Fibroblast of gingiva (primary cell): ENCODE measurements around the gene A2M.

ENCODE experiments used
- DNase-seq: peaks from one replicate; pipeline ENCODE4 v3.0.0-alpha.2; 2011; ENCODE audit warnings: low read depth

The A2M gene

DNA sequence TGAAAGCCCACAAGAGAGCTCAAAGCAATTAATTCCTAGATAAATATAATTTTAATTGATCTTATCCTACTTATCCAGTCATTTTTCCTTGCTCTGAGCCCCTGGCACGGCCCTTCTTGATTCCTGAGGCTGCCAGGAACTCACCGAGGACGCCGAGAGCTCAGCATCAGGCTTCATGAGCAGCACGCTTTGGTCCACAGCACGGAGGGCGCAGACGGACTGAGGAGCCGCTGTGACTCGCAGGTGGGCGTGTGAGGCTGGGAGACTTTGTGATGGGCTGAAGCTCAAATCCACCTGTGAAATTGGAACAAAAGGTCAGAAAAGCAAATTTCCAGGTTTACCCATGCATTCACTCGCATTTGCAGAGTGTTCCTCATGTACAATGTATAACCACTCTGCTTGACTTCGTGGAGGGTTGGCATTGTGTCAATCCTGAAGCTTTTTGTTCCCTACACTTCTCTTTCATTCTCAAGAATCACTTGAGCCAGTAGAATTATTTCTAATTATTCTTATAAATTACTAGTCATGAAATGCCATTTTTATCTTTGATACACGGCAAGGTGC is 17.2 kb downstream of the A2M start:
- DNase-seq = no peak

DNA sequence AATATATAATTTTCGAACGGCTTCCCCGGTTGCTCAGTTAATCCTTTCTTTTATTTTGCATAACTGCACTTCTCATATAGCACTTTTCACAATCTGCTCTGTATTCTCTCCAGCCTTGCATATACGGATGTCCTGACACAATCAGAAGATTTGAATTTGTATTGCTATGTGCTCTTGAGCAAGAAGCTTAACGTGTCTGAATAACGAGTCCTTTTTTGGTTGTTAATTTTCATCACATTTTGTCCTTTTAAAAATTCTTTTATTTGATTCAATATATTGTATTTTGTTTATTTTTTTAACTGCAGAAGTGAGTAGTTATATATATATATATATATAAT is 17.6 kb downstream of the A2M start:
- no peak for DNase-seq

DNA sequence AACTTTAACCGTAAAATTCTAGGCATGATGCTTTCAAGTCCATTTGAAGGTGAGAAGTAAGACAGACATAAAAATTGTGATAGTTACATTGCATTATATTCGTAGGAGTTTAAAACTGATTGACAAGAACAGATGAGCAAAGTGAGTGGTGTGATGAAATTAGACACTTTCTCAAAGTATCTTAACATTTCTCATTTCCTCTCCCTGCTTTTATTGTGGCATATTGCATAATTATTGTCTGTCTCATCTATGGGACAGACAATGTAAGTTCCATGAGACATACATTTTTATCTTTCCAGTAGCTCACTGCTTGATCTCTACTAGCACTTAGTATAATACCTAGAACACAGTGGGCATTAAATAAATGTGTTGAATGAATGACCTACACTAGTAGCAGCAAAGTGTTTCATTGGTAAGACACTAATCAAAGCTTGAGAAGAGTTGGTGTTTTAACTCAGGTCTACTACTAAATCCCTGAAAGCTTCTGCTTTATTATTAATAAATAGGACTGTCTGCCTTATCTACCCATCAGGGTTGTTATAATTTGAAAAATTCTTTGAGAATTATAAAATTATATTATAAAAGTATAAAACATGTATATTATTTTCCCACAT is 19.0 kb downstream of the A2M start:
- DNase-seq = no peak

DNA sequence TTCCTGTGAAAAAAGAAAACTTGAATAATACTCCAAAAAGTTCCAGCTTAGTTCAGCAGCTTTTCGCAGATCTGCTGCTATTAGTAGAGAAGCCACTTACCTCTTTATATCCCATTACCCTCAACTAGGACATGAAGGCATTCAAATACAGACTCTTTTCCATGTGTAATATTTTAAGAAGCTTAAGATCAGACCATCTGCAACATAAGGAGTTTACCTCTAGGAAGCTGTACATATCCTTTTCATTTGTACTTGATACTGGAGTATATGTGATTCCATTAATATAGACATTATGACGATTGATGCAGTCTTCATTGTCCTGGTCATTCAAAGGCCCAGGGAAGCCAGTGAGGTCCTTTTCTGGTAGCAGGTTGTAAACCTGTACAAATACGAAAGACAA is 20.4 kb downstream of the A2M start:
- DNase-seq = no peak

- no peak for DNase-seq
These were observed 21.1 kb downstream of the A2M start for GRCh38 chr12:9094512-9095206.

DNA sequence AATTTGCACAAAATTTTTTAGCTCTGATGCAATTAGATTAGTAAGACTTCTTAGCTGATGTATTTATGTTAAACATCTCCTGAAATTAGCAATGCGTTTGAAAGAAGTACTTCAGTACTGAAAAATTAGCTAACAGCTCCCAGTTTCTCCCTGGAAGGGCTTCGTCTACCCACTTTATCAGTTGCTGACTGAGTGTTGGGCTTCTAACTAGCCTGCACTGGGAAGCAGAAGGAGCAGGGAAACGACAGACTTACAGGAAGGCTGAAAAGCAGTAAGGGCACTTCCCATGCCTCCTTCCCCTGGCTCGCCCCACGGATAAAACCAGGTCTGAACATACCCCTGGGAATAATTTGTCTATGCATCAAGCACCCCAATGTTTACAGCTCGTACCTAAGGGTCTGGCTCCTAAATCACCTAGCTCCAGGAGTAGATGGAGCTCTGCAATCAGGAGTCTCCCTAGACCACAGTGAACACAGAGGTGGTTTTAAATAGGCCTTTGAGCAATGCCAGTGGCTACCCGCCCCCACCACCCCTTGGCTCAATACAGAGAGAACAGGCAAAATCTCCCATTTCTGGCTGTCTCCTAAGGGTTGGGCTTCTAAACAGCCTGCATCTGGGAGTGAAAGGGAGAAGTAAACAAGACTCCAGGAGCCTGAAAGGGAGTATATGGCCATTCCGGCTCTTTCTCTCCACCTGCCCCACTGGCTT is 23.7 kb downstream of the A2M start:
- no peak for DNase-seq

- no peak for DNase-seq
These were observed 25.5 kb downstream of the A2M start for GRCh38 chr12:9090220-9090619.

- no peak for DNase-seq
These were observed 28.5 kb downstream of the A2M start for GRCh38 chr12:9087087-9087835.

GRCh38 chr12:9086087-9086486 is 29.6 kb downstream of the A2M start:
- DNase-seq = no peak

DNA sequence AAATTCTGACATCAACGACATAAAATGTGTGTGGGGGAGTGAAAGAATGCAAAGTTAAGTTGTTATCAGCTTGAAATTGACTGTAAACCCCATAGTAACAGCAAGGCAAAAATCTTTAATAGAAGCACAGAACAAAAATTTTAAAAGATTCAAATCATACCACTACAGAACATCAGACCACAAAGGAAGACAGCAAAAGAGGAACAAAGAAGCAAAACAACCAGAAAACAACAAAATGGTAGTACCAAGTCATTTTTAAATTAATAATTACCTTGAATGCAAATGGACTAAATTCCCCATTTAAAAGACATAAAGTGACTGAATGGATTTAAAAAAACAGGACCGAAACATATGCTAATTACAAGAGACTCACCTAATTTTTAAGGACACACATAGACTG is 31.3 kb downstream of the A2M start:
- DNase-seq = no peak

GRCh38 chr12:9083793-9084192 is 31.9 kb downstream of the A2M start:
- no peak for DNase-seq

DNA sequence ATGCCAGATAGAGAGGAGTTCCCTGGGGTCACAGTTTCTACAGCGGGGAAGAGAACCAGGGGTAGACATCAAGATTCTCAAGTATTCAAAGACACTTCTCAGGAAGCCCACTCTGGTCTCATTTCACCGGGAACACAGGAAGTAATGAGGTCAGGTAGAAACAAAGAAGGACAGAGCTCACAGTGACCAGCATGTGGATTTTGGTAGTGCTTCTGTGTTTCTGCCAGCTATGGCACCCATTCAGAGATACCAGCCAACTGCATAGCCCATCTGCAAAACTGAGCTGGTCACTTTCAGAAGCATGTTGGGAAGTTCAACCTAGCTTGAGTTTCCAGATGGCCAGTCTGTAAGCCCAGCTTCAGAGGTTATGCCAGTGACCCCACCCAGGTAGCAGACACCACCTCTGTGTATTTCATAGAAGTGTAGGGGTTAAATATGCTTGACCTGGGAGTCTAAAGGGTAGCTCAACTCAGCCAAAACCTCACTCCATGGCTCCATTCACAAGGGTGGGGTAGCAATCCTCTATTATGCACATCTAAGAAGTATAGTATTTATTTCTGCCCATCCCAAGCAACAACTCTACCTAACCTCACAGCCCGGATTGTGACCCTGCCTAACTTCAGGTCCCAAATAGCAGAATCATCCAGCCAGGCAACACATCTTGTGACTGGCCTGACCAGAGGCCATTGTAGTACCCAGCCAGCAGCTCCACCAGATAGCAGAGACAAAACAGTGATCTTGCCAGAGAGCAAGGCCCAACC is 33.9 kb downstream of the A2M start:
- no peak for DNase-seq

DNA sequence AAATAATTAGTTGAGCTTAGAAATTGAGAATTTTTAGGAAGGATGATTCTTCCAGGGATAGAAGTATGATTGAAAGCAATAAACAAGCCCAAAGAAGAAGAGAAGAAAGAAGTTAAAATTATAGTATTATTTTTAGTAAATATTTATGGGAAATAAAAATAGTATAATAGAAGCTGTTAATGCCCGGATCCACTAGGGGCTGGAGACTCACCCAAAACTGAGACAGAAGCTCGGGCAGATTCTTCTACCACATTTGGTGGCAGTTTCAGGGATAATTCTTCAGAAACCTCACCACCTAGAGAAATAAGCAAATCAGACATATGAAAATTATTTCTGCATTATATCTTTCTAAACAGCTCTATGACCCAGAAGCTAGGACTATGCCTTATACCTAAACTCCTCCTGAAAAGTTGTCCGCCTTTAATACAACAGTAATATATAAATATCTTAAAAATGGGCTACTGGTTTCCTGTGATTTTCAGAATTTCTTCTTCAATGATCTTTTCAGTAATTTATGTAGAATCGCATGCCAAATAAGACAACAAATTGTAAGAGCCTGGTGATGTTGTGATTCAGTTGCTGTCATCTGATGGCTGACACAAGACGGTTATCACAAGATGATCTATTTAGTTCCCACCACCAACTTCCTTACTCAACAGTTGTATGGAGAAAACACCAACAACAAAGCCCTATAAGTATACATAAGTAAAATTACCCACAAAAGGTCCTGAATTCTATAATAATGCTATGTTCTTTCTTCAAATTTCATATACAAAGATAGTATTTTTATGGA is 35.6 kb downstream of the A2M start:
- DNase-seq = no peak

GRCh38 chr12:9079082-9079481 is 36.6 kb downstream of the A2M start:
- DNase-seq = no peak

DNA sequence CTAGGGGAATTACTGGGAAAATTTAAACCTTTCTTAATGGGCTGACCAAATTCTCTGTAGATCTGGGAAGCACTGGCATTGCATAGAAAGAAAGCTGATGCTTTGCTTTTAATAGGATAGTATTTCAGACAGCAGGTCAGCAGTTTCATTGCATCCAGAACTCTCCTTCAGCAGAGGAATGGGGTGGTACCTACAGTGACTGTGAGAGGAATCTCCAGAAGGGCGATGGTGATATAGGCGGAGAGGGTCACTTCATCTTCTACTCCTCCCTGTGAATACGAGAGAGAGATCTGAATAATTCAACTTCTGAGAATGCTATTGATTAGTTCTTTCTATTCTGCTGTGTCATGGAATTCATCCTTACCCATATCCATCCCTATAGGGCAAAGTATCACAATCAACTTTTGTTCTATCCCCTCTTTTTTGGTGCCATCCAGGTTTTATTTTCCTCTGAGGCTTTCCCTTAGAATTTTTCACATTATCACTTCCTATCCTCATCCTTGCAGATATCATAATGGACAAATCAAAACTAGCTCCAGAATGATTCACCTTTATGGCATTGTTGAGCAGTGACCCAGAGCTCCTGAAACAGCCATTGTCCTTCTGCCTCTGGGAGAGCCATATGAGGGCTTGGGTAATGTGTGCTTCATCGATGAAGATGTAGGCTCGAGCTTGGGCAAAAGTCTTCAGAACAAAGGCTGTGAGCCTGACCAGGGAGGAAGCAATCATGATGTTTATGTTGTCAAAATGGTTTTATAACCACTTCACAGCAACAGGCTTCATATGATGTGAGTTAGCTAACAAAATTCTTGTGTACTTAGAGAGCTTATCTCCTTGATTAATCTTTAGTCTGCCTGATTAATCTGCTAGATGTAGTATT is 38.3 kb downstream of the A2M start:
- no peak for DNase-seq

DNA sequence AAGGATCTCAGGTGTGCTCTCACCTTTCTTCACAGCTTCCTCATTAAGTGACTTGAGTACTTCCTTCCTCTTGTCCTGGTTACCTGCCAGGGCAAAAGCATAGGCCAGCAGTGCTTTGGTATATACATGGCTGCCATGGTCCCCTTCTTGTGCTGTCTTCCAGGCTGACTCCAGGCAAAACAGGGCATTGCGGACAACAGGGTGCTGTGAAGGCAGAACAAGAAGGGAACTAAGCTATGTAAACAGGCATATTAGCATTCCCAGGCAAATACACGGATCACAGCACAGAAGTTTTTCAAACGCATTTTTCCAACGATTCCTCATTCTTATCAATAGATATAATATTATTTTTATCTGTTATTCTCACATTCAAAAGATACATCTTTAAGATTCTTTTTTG is 39.0 kb downstream of the A2M start:
- DNase-seq = no peak

- DNase-seq = no peak
These were observed 40.6 kb downstream of the A2M start for GRCh38 chr12:9075138-9075535.

DNA sequence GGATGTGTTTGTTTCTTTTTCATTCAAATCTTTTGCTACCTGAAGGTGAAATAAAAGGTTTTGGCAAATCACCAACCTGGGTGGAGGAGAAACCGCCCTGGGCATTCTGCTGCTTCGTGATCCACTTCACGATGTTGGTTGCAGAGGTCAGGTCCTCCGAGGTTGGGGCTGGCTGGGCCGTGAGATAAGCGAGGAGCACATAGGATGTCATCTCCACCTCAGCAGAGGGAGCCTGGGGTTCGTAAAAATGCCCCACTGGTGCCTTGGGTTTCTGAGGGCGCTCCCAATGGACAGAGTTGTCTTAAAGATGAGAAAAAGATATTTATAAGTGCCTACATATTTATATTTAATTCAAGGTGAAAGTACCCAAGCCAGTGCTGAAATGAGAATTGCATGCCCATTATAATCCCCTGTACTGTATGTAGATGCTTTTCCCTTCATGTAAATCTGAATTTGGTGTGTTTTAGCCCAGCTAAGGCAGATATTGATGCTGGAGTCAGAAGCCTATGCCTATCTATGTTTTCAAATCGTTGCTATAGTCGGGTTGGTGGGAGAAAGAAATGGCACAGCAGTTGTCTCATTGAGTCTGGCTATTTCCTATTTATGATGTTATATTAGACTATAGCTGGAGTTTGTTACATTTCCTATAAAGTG is 41.1 kb downstream of the A2M start:
- DNase-seq = no peak

GRCh38 chr12:9073076-9073475 is 42.6 kb downstream of the A2M start:
- no peak for DNase-seq
